Epidermal melanocyte (primary cell): ENCODE data around the gene KLHL5.
"Not testable (repeated sequence)": the region's sequence is repeated elsewhere in the genome, so short reads cannot be mapped to it uniquely, and the experiment has no call there.

Experiments used
- DNase-seq: peaks from one replicate; pipeline ENCODE4 v3.0.0; 2011; ENCODE audit warnings: low spot score; ENCODE audit not compliant: insufficient read length

The KLHL5 gene

GRCh38 chr4:39103291-39103690, 41.3 kb downstream of the KLHL5 start:
- DNase-seq, result no peak

GRCh38 chr4:39104255-39104654, 42.2 kb downstream of the KLHL5 start:
- DNase-seq, result no peak

- DNase-seq, result no peak
These were observed 44.0 kb downstream of the KLHL5 start for GRCh38 chr4:39106011-39106410.

GRCh38 chr4:39114436-39114835, 52.4 kb downstream of the KLHL5 start:
- DNase-seq, result no peak

- no peak for DNase-seq
These were observed 56.1 kb downstream of the KLHL5 start for GRCh38 chr4:39118034-39118658.

- no peak for DNase-seq
These were observed 58.4 kb downstream of the KLHL5 start for GRCh38 chr4:39120418-39120817.

- DNase-seq, result no peak
These were observed 63.0 kb downstream of the KLHL5 start for GRCh38 chr4:39124885-39125599.

GRCh38 chr4:39125600-39125985, 63.6 kb downstream of the KLHL5 start:
- DNase-seq, result no peak

- no peak for DNase-seq
These were observed 64.4 kb downstream of the KLHL5 start for GRCh38 chr4:39126256-39127095.

- no peak for DNase-seq
These were observed 71.6 kb downstream of the KLHL5 start for GRCh38 chr4:39133623-39134022.

GRCh38 chr4:39134683-39135306, 72.8 kb downstream of the KLHL5 start:
- DNase-seq, result no peak

- not testable (repeated sequence) for DNase-seq
These were observed 76.2 kb downstream of the KLHL5 start for GRCh38 chr4:39138227-39138626.

- DNase-seq, result no peak
These were observed 84.2 kb downstream of the KLHL5 start for GRCh38 chr4:39146211-39146610.

- DNase-seq, result no peak
These were observed 92.0 kb downstream of the KLHL5 start for GRCh38 chr4:39154009-39154408.

GRCh38 chr4:39157520-39157919, 95.5 kb downstream of the KLHL5 start:
- DNase-seq, result no peak

- no peak for DNase-seq
These were observed 104.1 kb downstream of the KLHL5 start for GRCh38 chr4:39166177-39166576.

GRCh38 chr4:39166669-39167068, 104.6 kb downstream of the KLHL5 start:
- DNase-seq, result no peak

GRCh38 chr4:39169426-39169825, 107.4 kb downstream of the KLHL5 start:
- no peak for DNase-seq

- DNase-seq, result no peak
These were observed 108.3 kb downstream of the KLHL5 start for GRCh38 chr4:39170301-39170700.
